Measurements from ENCODE around the gene DTNBP1.

DNA sequence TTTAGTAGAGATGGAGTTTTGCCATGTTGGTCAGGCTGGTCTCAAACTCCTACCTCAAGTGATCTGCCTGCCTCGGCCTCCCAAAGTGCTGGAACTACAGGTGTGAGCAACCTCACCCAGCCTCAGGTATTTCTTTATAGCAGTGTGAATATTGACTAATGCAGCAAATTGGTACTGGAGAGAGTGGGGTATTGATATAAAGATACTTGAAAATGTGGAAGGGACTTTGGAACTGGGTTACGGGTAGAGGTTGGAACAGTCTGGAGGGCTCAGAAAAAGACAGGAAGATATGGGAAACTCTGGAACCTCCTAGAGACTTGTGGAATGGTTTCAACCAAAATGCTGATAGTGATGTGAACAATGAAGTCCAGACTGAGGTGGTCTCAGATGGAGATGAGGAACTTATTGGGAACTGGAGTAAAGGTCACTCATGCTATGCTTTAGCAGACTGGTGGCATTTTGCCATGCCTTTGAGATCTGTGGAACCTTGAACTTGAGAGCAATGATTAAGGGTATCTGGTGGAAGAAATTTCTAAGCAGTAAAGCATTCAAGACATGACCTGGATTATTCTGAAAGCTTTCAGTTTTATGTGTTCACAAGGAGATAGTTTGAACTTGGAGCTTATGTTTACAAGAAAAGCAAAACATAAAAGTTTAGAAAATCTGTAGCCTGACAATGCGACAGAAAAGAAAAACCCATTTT, 127.2 kb downstream of the DTNBP1 start:
- TF ChIP-seq, protein P1, sequence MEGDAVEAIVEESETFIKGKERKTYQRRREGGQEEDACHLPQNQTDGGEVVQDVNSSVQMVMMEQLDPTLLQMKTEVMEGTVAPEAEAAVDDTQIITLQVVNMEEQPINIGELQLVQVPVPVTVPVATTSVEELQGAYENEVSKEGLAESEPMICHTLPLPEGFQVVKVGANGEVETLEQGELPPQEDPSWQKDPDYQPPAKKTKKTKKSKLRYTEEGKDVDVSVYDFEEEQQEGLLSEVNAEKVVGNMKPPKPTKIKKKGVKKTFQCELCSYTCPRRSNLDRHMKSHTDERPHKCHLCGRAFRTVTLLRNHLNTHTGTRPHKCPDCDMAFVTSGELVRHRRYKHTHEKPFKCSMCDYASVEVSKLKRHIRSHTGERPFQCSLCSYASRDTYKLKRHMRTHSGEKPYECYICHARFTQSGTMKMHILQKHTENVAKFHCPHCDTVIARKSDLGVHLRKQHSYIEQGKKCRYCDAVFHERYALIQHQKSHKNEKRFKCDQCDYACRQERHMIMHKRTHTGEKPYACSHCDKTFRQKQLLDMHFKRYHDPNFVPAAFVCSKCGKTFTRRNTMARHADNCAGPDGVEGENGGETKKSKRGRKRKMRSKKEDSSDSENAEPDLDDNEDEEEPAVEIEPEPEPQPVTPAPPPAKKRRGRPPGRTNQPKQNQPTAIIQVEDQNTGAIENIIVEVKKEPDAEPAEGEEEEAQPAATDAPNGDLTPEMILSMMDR (conservative IDR thresholded peaks at IDR 0.05; ENCODE audit: low read length) = no peak
- no peak for TF ChIP-seq EZH2phosphoT487 (IDR thresholded peaks at IDR 0.05; ENCODE audit: borderline replicate concordance, low read depth, low read length)

All from OCI-LY7 (cell line).